ENCODE measurements around the gene STAP2. TPM values are rescaled to one million over a fixed set of nuclear protein-coding genes. Genes with fewer than 3 reads are reported as not detected.

Gene STAP2
- total and polyA plus RNA-seq, 8 donors, result 17.4 to 65.5 (median 26.9) TPM

GRCh38 chr19:4316956-4317355 lies 21.7 kb downstream of the STAP2 start:
- no peaks in the 10 kb centered on the region for H3K36me3 ChIP-seq
- H3K9me3 ChIP-seq, result no peaks in the 10 kb centered on the region
- no peak for DNase-seq
- no peak overlapping the region for H3K4me3 ChIP-seq
- no peak for TF ChIP-seq CTCF (IDR thresholded peaks at IDR 0.05)
- H3K4me1 ChIP-seq, result no peaks in the 10 kb centered on the region
- no peak for ATAC-seq
- H3K27ac ChIP-seq, result no peak overlapping the region
- no peak for FAIRE-seq
- H3K27me3 ChIP-seq, result no peaks in the 10 kb centered on the region
- WGBS, 2 donors, result 69 to 79% methylated on average over 9 of the region's 9 CpGs
- intact Hi-C loops (cut with DNase I), result no loop called here

- H3K27me3 ChIP-seq, result no peaks in the 10 kb centered on the region
- H3K27ac ChIP-seq, result no peak overlapping the region
- 37 to 38% methylated on average over 12 of the region's 12 CpGs for WGBS, 2 donors
- no peak for DNase-seq
- TF ChIP-seq CTCF (IDR thresholded peaks at IDR 0.05), result no peak
- no peaks in the 10 kb centered on the region for H3K36me3 ChIP-seq
- no peaks in the 10 kb centered on the region for H3K9me3 ChIP-seq
- FAIRE-seq, result no peak
- peak in 2 of 4 donors; percentile 41 to 57 for ATAC-seq
- no peak overlapping the region for H3K4me3 ChIP-seq
- no peaks in the 10 kb centered on the region for H3K4me1 ChIP-seq
- intact Hi-C loops (cut with DNase I), result no loop called here
Observed at GRCh38 chr19:4313847-4314490, 24.7 kb downstream of the STAP2 start.

- no peak for FAIRE-seq
Observed at GRCh38 chr19:4310247-4311121, 28.1 kb downstream of the STAP2 start.

GRCh38 chr19:4305659-4306058 lies 33.0 kb downstream of the STAP2 start:
- H3K27me3 ChIP-seq, result peaks cover 0 to 6% (median 3%) of the 10 kb centered on the region in 4 donors
- H3K9me3 ChIP-seq, result no peaks in the 10 kb centered on the region
- DNase-seq, result no peak
- intact Hi-C loops (cut with DNase I), result no loop called here
- no peak for ATAC-seq
- H3K4me3 ChIP-seq, result no peak overlapping the region
- no peak overlapping the region for H3K27ac ChIP-seq
- H3K36me3 ChIP-seq, result no peaks in the 10 kb centered on the region
- no peak for TF ChIP-seq CTCF (IDR thresholded peaks at IDR 0.05)
- FAIRE-seq, result no peak
- H3K4me1 ChIP-seq, result no peaks in the 10 kb centered on the region
- 72 to 75% methylated on average over 16 of the region's 16 CpGs for WGBS, 2 donors

More at GRCh38 chr19:4310247-4311121, 28.1 kb downstream of the STAP2 start:
- intact Hi-C loops (cut with DNase I), result no loop called here
- WGBS, 2 donors, result 82 to 86% methylated on average over 22 of the region's 22 CpGs
- no peak for TF ChIP-seq CTCF (IDR thresholded peaks at IDR 0.05)
- Histone ChIP-seq H3K4me3 (no peak overlapping the region), H3K9me3 (no peaks in the 10 kb centered on the region), H3K4me1 (no peaks in the 10 kb centered on the region), H3K27ac (no peak overlapping the region), H3K36me3 (no peaks in the 10 kb centered on the region), H3K27me3 (no peaks in the 10 kb centered on the region)
- DNase-seq (no peak), ATAC-seq (peak in 1 of 4 donors; percentile 17)

GRCh38 chr19:4305257-4305612 lies 33.4 kb downstream of the STAP2 start:
- no peak for TF ChIP-seq CTCF (IDR thresholded peaks at IDR 0.05)
- no peaks in the 10 kb centered on the region for H3K9me3 ChIP-seq
- 61 to 67% methylated on average over 7 of the region's 7 CpGs for WGBS, 2 donors
- intact Hi-C loops (cut with DNase I), result no loop called here
- no peak for ATAC-seq
- peaks cover 0 to 6% (median 3%) of the 10 kb centered on the region in 4 donors for H3K27me3 ChIP-seq
- no peak overlapping the region for H3K27ac ChIP-seq
- no peak for FAIRE-seq
- H3K4me3 ChIP-seq, result no peak overlapping the region
- H3K4me1 ChIP-seq, result no peaks in the 10 kb centered on the region
- H3K36me3 ChIP-seq, result no peaks in the 10 kb centered on the region
- DNase-seq, result no peak
